OCI-LY7 (cell line): Measurements from ENCODE around the gene RIN3. TPM values are rescaled to one million over a fixed set of nuclear protein-coding genes. Genes with fewer than 3 reads are reported as not detected.
"Not testable (repeated sequence)": the region's sequence is repeated elsewhere in the genome, so short reads cannot be mapped to it uniquely, and the experiment has no call there.

ENCODE experiments used
- BruUV-seq: library from RNA; stranded (reverse); fragments of 400-500 nt; replicated peaks from 2 replicates; lab custom pipeline; 2021; lab: Mats Ljungman, UMichigan
- CTCF ChIA-PET: fragments of 300-600 bp; sonication (Branson Sonifier 250); formaldehyde crosslinking; loops from one replicate; lab custom pipeline; 2022; ENCODE audit warnings: antibody characterized with exemption; ENCODE audit not compliant: unreplicated experiment; lab: Charles Lee
- POLR2A ChIA-PET: fragments of 300-600 bp; sonication (Branson Sonifier 250); formaldehyde crosslinking; loops from one replicate; lab custom pipeline; 2022; ENCODE audit warnings: antibody characterized with exemption; lab: Charles Lee
- DNase-seq: peaks from one replicate; pipeline ENCODE4 v3.0.0-alpha.2; 2015; ENCODE audit warnings: low spot score
- H2AFZ ChIP-seq: fragments of 200-600 bp; sonication (generic), shearing (Covaris generic); 2 replicates; pipeline ENCODE4 v1.6.1; 2014; ENCODE audit warnings: mild to moderate bottlenecking, antibody characterized with exemption, low read length, moderate library complexity
- H3K27ac ChIP-seq: fragments of 200-600 bp; sonication (generic); 2 replicates; pipeline ENCODE4 v1.5.1; 2014; ENCODE audit warnings: mixed run types, low read depth, mild to moderate bottlenecking, moderate library complexity, low read length, inconsistent platforms; ENCODE audit not compliant: poor library complexity, severe bottlenecking
- H3K36me3 ChIP-seq: fragments of 200-600 bp; sonication (generic); 2 replicates; pipeline ENCODE4 v1.6.1; 2014; ENCODE audit warnings: mild to moderate bottlenecking, antibody characterized with exemption, low read length, moderate library complexity, mixed read lengths; ENCODE audit not compliant: insufficient read depth
- H3K4me1 ChIP-seq: fragments of 200-600 bp; sonication (generic); 2 replicates; pipeline ENCODE4 v1.5.1; 2014; ENCODE audit warnings: mild to moderate bottlenecking, low read length; ENCODE audit not compliant: insufficient read depth, poor library complexity, severe bottlenecking
- H3K4me2 ChIP-seq: fragments of 200-600 bp; sonication (generic); 2 replicates; pipeline ENCODE4 v1.6.1; 2014; ENCODE audit warnings: mild to moderate bottlenecking, low read length
- H3K4me3 ChIP-seq: fragments of 200-600 bp; sonication (generic); 2 replicates; pipeline ENCODE4 v1.5.1; 2014; ENCODE audit warnings: mild to moderate bottlenecking, low read depth, low read length; ENCODE audit not compliant: poor library complexity, severe bottlenecking
- H3K79me2 ChIP-seq: fragments of 200-600 bp; sonication (generic); 2 replicates; pipeline ENCODE4 v1.6.1; 2016; ENCODE audit warnings: low read depth, mild to moderate bottlenecking, low read length, moderate library complexity, mixed read lengths; ENCODE audit not compliant: insufficient read depth
- H3K9me2 ChIP-seq: fragments of 200-600 bp; sonication (generic); 2 replicates; pipeline ENCODE4 v1.6.1; 2016; ENCODE audit warnings: mild to moderate bottlenecking, low read length, mixed read lengths; ENCODE audit not compliant: insufficient read depth
- H3K9me3 ChIP-seq: fragments of 200-600 bp; sonication (generic); 2 replicates; pipeline ENCODE4 v1.6.1; 2014; ENCODE audit warnings: mild to moderate bottlenecking, mixed run types, low read length, mixed read lengths
- H4K20me1 ChIP-seq: fragments of 200-600 bp; sonication (generic); 2 replicates; pipeline ENCODE4 v1.6.1; 2014; ENCODE audit warnings: mild to moderate bottlenecking, antibody characterized with exemption, low read length, moderate library complexity, mixed read lengths; ENCODE audit not compliant: insufficient read depth
- EZH2phosphoT487 ChIP-seq: fragments of 200-600 bp; sonication (generic); IDR thresholded peaks from 2 replicates; pipeline ENCODE4 v1.6.1; 2018; ENCODE audit warnings: low read depth, borderline replicate concordance, mild to moderate bottlenecking, mixed run types, antibody characterized with exemption, low read length, moderate library complexity, mixed read lengths
- intact Hi-C: fragments of 100-400 bp; cut with micrococcal nuclease; formaldehyde crosslinking; loops from one replicate; pipeline ENCODE4 v1.10.0; 2022; ENCODE audit not compliant: unreplicated experiment
- total RNA-seq, 2 experiments: library from RNA; depleted of rRNA in 1 of 2; stranded (reverse); fragments of >200 nt in 1 of 2; shearing (Covaris generic) in 1 of 2; gene quantifications; 2 replicates each; pipeline ENCODE4 v1.2.3, GENCODE V29; 2014 to 2022
- TF ChIP-seq, protein P1 (sequence below): fragments of 200-600 bp; sonication (generic); conservative IDR thresholded peaks from 2 replicates; pipeline ENCODE4 v1.5.1; 2014; ENCODE audit warnings: mild to moderate bottlenecking, antibody characterized with exemption, low read length, moderate library complexity, mixed read lengths

Gene RIN3
- total RNA-seq, 2 experiments from 2014 or later, result not detected

- not testable (repeated sequence) for H3K79me2 ChIP-seq, H3K4me2 ChIP-seq, H3K9me3 ChIP-seq, H3K4me1 ChIP-seq, H3K36me3 ChIP-seq, BruUV-seq, H3K4me3 ChIP-seq, H3K9me2 ChIP-seq, H3K27ac ChIP-seq, H2AFZ ChIP-seq, H4K20me1 ChIP-seq
- TF ChIP-seq, protein P1, sequence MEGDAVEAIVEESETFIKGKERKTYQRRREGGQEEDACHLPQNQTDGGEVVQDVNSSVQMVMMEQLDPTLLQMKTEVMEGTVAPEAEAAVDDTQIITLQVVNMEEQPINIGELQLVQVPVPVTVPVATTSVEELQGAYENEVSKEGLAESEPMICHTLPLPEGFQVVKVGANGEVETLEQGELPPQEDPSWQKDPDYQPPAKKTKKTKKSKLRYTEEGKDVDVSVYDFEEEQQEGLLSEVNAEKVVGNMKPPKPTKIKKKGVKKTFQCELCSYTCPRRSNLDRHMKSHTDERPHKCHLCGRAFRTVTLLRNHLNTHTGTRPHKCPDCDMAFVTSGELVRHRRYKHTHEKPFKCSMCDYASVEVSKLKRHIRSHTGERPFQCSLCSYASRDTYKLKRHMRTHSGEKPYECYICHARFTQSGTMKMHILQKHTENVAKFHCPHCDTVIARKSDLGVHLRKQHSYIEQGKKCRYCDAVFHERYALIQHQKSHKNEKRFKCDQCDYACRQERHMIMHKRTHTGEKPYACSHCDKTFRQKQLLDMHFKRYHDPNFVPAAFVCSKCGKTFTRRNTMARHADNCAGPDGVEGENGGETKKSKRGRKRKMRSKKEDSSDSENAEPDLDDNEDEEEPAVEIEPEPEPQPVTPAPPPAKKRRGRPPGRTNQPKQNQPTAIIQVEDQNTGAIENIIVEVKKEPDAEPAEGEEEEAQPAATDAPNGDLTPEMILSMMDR, result peak; percentile 82
- CTCF ChIA-PET, result interaction anchor here (0.7 kb wide), 1 partner anchor 203 kb away, joined by 8 read pairs; no protein-coding TSS in a partner anchor
- intact Hi-C loops, result loop anchor here (1.0 to 2.0 kb wide), 2 partner anchors 34 to 69 kb away; partner anchors contain the start of gene LGMN
- POLR2A ChIA-PET, result interaction anchor here (0.7 kb wide), 1 partner anchor 68 kb away, joined by 8 read pairs; no protein-coding TSS in a partner anchor
- DNase-seq, result peak; percentile 77
These were observed 201.2 kb downstream of the RIN3 start for GRCh38 chr14:92714739-92715307.

GRCh38 chr14:92716131-92716530 is 202.6 kb downstream of the RIN3 start:
- Histone ChIP-seq H2AFZ (no peak overlapping the region), H3K9me2 (no peaks in the 10 kb centered on the region), H3K79me2 (no peaks in the 10 kb centered on the region), H3K36me3 (peaks cover 1% of the 10 kb centered on the region; the same call in 1 of the 2 replicates), H3K4me2 (no peak overlapping the region), H3K4me1 (no peaks in the 10 kb centered on the region), H3K4me3 (no peak overlapping the region), H3K9me3 (no peaks in the 10 kb centered on the region), H3K27ac (no peak overlapping the region), H4K20me1 (no peaks in the 10 kb centered on the region)
- intact Hi-C loops, result no loop called here
- ChIA-PET POLR2A (no interaction called here), CTCF (no interaction called here)
- no peak for DNase-seq
- no peak for TF ChIP-seq EZH2phosphoT487
- TF ChIP-seq, protein P1, result no peak
- no TSS peak for BruUV-seq

DNA sequence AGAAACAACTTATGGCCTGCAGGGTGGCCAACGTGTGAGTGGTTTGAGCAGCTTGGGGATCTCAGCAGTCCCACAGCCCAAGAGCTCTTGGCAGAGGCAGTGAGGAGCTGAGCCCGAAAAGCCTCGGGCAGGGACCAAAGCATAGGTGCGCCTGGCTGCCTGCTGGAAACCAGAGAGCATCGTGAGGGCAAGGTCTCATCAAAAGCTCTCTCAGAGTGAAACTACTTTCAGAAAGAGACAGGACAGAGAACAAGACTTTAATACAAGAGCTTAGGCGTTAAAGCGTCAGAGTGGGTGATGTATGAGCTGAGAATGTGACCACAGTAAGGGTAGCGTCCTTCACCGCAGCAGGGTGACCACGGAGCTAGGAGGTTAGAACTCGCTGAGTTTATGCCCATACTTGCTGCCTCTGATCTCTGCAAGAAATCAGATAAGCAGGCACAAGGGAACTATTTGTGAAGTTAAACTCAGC is 204.0 kb downstream of the RIN3 start:
- ChIA-PET POLR2A (interaction anchor here (0.6 kb wide), 1 partner anchor 223 kb away, joined by 3 read pairs; no protein-coding TSS in a partner anchor), CTCF (interaction anchor here (1.2 kb wide), 1 partner anchor 67 kb away, joined by 3 read pairs; no protein-coding TSS in a partner anchor)
- H2AFZ ChIP-seq, result no peak overlapping the region
- no TSS peak for BruUV-seq
- H3K36me3 ChIP-seq, result 0 out of 2 replicates have a peak, but pooled peaks cover 2% of the 10 kb centered on the region
- H3K4me3 ChIP-seq, result no peak overlapping the region
- TF ChIP-seq, protein P1, result no peak
- no peak for TF ChIP-seq EZH2phosphoT487
- no peak overlapping the region for H3K4me2 ChIP-seq
- no peaks in the 10 kb centered on the region for H4K20me1 ChIP-seq
- no peak overlapping the region for H3K27ac ChIP-seq
- no peaks in the 10 kb centered on the region for H3K79me2 ChIP-seq
- no peaks in the 10 kb centered on the region for H3K9me3 ChIP-seq
- H3K9me2 ChIP-seq, result no peaks in the 10 kb centered on the region
- intact Hi-C loops, result no loop called here
- no peak for DNase-seq
- H3K4me1 ChIP-seq, result no peaks in the 10 kb centered on the region
